ENCODE results near the gene MED7.

DNA sequence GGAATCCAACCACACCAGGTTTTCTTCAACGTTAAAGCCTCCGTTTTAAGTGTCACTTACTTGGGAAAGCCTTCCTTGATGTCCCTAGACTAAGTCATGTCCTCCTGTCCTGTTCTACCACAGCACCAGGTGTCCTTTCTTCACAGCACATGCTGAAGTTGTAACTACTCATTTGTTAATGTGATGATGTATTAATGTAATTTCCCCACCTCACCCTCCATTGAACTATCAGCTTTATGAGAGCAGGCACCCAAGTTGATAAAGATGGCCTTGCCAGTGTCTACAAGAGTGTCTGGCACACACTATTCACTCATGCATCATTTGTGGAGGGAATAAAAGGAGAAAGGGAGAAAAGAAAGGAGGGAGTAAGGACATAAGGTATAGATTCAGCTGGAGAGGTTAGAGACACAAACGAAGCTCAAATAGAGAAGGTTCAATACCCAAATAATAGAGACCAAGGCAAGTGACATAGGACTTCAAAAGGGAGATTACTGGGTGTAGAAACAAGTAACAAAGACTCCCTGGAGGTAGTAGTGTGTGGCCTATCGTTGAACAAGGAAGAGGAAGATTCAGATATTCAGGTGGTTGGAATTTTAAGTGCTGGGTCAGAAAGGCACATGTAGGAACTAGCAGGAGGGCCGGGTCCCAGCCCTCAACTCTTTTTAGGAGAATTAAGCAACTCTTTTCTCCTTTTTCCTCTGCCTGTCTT is 44.5 kb upstream of the MED7 start:
- TF ChIP-seq, protein P1, sequence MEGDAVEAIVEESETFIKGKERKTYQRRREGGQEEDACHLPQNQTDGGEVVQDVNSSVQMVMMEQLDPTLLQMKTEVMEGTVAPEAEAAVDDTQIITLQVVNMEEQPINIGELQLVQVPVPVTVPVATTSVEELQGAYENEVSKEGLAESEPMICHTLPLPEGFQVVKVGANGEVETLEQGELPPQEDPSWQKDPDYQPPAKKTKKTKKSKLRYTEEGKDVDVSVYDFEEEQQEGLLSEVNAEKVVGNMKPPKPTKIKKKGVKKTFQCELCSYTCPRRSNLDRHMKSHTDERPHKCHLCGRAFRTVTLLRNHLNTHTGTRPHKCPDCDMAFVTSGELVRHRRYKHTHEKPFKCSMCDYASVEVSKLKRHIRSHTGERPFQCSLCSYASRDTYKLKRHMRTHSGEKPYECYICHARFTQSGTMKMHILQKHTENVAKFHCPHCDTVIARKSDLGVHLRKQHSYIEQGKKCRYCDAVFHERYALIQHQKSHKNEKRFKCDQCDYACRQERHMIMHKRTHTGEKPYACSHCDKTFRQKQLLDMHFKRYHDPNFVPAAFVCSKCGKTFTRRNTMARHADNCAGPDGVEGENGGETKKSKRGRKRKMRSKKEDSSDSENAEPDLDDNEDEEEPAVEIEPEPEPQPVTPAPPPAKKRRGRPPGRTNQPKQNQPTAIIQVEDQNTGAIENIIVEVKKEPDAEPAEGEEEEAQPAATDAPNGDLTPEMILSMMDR (IDR thresholded peaks at IDR 0.05) = no peak
- no peak for TF ChIP-seq EZH2 (IDR thresholded peaks at IDR 0.05; ENCODE audit: borderline replicate concordance, insufficient read depth, low read depth, low read length, poor library complexity, severe bottlenecking)
